Cardiac muscle cell (in vitro differentiated cells and primary cell): ENCODE data around the gene SLCO1A2. TPM values are rescaled to one million over a fixed set of nuclear protein-coding genes. Genes with fewer than 3 reads are reported as not detected.

ENCODE experiments used
- DNase-seq, 2 donors: peaks; one replicate each; pipeline versions ENCODE4 v3.0.0 to v3.0.0-alpha.2; 2010 to 2017; ENCODE audit warnings: low read depth in 1 of 2, low spot score in 1 of 2
- H3K27ac ChIP-seq: fragments of 200-600 bp; sonication (generic); 2 replicates; pipeline ENCODE4 v1.5.1; 2016
- H3K27me3 ChIP-seq: fragments of 200-600 bp; sonication (generic); 2 replicates; pipeline ENCODE4 v1.6.0; 2016; ENCODE audit warnings: control low read depth
- H3K36me3 ChIP-seq: fragments of 200-600 bp; sonication (generic); 2 replicates; pipeline ENCODE4 v1.5.1; 2016; ENCODE audit warnings: control low read depth
- H3K4me1 ChIP-seq: fragments of 200-600 bp; sonication (generic); 2 replicates; pipeline ENCODE4 v1.8.1; 2017; ENCODE audit warnings: low read depth, mild to moderate bottlenecking, mixed run types
- H3K4me3 ChIP-seq: fragments of 200-600 bp; sonication (generic); 2 replicates; pipeline ENCODE4 v1.5.1; 2016; ENCODE audit warnings: mild to moderate bottlenecking
- H3K9me3 ChIP-seq: fragments of 200-600 bp; sonication (generic); 2 replicates; pipeline ENCODE4 v1.5.1; 2017; ENCODE audit warnings: low read depth, mild to moderate bottlenecking, control low read depth
- polyA plus RNA-seq: library from polyadenylated mRNA; unstranded; fragments of >200 nt; fragmentation: Nextera tagmentation; extraction: Ambion mirVana; gene quantifications from 2 replicates; pipeline ENCODE4 v1.2.1, GENCODE V29; 2016
- total RNA-seq: library from RNA; depleted of rRNA; stranded (reverse); fragments of >200 nt; gene quantifications from 2 replicates; pipeline ENCODE4 v1.2.3, GENCODE V29; 2016
- TF ChIP-seq, protein P1 (sequence below): IDR thresholded peaks from 2 replicates; pipeline ENCODE4 v1.5.1; 2012; ENCODE audit warnings: low read depth, mild to moderate bottlenecking, low read length

SLCO1A2 gene
- total and polyA plus RNA-seq, 2 experiments from 2014 or later: 1.8 to 1.9 TPM

- Histone ChIP-seq H3K9me3 (no peaks in the 10 kb centered on the region), H3K36me3 (no peaks in the 10 kb centered on the region), H3K4me1 (no peaks in the 10 kb centered on the region), H3K27ac (no peak overlapping the region), H3K27me3 (no peaks in the 10 kb centered on the region), H3K4me3 (no peak overlapping the region)
- TF ChIP-seq, protein P1, sequence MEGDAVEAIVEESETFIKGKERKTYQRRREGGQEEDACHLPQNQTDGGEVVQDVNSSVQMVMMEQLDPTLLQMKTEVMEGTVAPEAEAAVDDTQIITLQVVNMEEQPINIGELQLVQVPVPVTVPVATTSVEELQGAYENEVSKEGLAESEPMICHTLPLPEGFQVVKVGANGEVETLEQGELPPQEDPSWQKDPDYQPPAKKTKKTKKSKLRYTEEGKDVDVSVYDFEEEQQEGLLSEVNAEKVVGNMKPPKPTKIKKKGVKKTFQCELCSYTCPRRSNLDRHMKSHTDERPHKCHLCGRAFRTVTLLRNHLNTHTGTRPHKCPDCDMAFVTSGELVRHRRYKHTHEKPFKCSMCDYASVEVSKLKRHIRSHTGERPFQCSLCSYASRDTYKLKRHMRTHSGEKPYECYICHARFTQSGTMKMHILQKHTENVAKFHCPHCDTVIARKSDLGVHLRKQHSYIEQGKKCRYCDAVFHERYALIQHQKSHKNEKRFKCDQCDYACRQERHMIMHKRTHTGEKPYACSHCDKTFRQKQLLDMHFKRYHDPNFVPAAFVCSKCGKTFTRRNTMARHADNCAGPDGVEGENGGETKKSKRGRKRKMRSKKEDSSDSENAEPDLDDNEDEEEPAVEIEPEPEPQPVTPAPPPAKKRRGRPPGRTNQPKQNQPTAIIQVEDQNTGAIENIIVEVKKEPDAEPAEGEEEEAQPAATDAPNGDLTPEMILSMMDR: no peak
- no peak for DNase-seq
Measured at GRCh38 chr12:21339921-21340320, 5.2 kb upstream of the SLCO1A2 start.

DNA sequence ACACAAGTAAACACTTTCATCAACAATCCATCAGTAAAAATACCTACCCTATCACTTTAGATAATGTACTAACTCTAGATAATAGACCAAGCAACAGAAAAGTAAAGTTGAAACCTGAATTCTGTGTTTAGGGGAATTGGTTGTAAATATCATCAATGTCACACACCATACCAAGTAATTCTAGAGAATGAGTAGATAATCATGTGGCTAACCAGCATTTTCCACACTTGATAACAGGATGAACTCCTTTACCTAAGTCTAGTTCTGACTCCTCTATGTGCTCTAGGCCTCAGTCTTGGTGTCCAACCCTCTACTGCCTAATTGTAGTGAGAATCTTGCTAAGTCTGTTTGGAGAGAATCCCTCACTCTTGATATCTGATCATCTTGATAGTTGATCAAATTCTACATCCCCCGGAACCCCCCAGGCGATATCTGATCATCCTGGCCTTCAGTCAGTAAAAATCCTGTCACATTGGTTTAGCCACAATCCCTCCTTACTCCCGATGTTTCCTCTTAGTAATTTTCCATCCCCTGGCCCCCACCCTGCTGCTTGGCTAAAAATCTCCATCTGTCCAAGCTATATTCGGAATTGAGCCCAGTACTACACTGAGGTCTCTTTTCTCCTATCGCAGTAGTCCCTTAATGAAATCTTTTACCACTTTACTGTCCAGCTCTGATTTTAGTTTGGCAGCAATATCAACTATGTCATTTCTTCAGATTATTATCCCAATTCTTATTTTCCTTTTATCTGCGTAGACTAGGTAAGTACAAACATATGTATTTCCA is 3.4 kb upstream of the SLCO1A2 start:
- TF ChIP-seq, protein P1: no peak
- H3K9me3 ChIP-seq: no peaks in the 10 kb centered on the region
- H3K27ac ChIP-seq: no peak overlapping the region
- H3K36me3 ChIP-seq: no peaks in the 10 kb centered on the region
- H3K27me3 ChIP-seq: no peaks in the 10 kb centered on the region
- H3K4me1 ChIP-seq: no peaks in the 10 kb centered on the region
- no peak overlapping the region for H3K4me3 ChIP-seq
- DNase-seq: no peak

- Histone ChIP-seq H3K27me3 (no peaks in the 10 kb centered on the region), H3K9me3 (no peaks in the 10 kb centered on the region), H3K4me1 (no peaks in the 10 kb centered on the region), H3K36me3 (no peaks in the 10 kb centered on the region), H3K27ac (no peak overlapping the region), H3K4me3 (no peak overlapping the region)
- TF ChIP-seq, protein P1: no peak
- DNase-seq: no peak
Measured at GRCh38 chr12:21337453-21337852, 2.7 kb upstream of the SLCO1A2 start.

GRCh38 chr12:21336656-21337055 is 1.9 kb upstream of the SLCO1A2 start:
- no peaks in the 10 kb centered on the region for H3K27me3 ChIP-seq
- H3K9me3 ChIP-seq: no peaks in the 10 kb centered on the region
- H3K27ac ChIP-seq: no peak overlapping the region
- DNase-seq: no peak
- TF ChIP-seq, protein P1: no peak
- H3K4me1 ChIP-seq: no peaks in the 10 kb centered on the region
- H3K36me3 ChIP-seq: no peaks in the 10 kb centered on the region
- no peak overlapping the region for H3K4me3 ChIP-seq

DNA sequence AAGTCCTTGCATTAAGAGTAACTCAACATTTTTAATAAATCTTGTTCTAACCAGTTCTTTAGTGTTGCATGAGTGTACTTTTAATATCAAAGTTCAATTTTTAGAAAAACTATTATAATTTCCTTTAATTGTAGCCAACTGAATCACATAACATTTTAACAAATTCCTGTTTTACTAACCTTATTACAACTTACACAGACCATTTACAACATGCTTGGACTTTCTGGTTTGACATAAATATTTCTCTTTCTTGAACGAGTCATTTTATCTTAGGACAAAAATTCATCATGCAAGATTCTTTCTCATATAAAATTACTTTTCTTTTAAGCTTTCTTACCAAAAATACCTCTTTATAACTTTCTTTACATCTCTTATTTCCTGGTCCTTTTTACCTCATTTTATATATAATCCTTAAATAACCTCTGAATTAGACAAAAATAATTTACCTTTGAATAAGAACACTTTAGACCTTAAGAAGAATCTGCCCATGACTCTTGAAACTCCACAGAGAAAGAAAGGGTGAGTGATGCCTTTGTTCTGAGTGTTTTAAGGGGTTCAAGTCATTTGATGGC is 3.9 kb downstream of the SLCO1A2 start:
- H3K27ac ChIP-seq: no peak overlapping the region
- no peak for DNase-seq
- no peaks in the 10 kb centered on the region for H3K27me3 ChIP-seq
- no peaks in the 10 kb centered on the region for H3K36me3 ChIP-seq
- H3K4me1 ChIP-seq: no peaks in the 10 kb centered on the region
- TF ChIP-seq, protein P1: no peak
- no peaks in the 10 kb centered on the region for H3K9me3 ChIP-seq
- no peak overlapping the region for H3K4me3 ChIP-seq
